ENCODE results near the gene DIP2C.

DNA sequence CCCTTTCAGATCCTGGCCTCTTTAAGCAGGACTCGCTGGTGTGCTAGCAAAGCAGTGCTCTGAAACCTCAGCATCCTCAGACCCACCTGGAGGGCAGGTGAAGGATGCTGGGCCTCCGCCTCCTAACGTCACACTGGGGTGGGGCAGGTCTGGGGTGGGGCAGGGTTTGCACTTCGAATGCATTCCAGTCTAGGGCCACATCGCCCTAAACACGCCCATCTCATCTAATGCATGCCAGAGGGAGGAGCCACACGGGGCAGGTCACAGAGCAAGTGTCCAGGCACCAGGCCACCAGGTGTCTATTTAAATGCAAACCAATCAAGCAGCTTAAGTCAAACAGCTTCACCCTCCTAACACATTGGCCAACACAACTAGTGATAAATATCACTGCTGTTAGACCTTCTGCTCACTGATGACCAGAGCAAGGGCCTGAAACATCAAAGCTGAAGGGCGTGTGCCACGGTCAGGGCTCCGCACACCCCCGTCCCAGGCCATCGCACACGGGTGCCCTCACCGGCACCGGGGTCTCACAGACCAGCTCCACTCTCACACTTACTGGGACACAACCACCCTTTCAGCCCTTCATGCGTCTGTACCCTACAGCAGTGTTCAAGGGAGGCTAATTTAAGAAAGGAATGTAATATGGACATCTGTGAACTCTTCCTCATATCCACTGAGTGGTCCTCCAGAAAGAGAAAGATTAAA, 47.1 kb downstream of the DIP2C start:
- TF ChIP-seq, protein P1, sequence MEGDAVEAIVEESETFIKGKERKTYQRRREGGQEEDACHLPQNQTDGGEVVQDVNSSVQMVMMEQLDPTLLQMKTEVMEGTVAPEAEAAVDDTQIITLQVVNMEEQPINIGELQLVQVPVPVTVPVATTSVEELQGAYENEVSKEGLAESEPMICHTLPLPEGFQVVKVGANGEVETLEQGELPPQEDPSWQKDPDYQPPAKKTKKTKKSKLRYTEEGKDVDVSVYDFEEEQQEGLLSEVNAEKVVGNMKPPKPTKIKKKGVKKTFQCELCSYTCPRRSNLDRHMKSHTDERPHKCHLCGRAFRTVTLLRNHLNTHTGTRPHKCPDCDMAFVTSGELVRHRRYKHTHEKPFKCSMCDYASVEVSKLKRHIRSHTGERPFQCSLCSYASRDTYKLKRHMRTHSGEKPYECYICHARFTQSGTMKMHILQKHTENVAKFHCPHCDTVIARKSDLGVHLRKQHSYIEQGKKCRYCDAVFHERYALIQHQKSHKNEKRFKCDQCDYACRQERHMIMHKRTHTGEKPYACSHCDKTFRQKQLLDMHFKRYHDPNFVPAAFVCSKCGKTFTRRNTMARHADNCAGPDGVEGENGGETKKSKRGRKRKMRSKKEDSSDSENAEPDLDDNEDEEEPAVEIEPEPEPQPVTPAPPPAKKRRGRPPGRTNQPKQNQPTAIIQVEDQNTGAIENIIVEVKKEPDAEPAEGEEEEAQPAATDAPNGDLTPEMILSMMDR (IDR thresholded peaks at IDR 0.05) = no peak
- TF ChIP-seq POLR2A (IDR thresholded peaks at IDR 0.05) = no peak
- TF ChIP-seq POLR2AphosphoS5 (IDR thresholded peaks at IDR 0.05) = no peak
